GM19468 (cell line): Measurements from ENCODE around the gene VAPA.

ENCODE experiments used
- ATAC-seq: cut with Tn5 transposase; IDR thresholded peaks from one replicate; pipeline ENCODE4 v1.9.1; 2021; ENCODE audit warnings: mild to moderate bottlenecking, moderate library complexity, moderate number of reproducible peaks; ENCODE audit not compliant: unreplicated experiment; ENCODE audit errors: extremely low read depth

Gene VAPA

GRCh38 chr18:9913526-9914333, at the start of gene VAPA:
TSS of gene VAPA (plus strand) at chr18:9914016. CDS start at chr18:9914257, 241 bp downstream.
- peak; percentile 72 for ATAC-seq

- ATAC-seq: no peak
These were observed 47.9 kb upstream of the VAPA start for GRCh38 chr18:9865764-9866490.

- ATAC-seq: no peak
These were observed 47.2 kb upstream of the VAPA start for GRCh38 chr18:9866627-9867026.

- ATAC-seq: no peak
These were observed 46.7 kb upstream of the VAPA start for GRCh38 chr18:9867071-9867594.

- no peak for ATAC-seq
These were observed 44.7 kb upstream of the VAPA start for GRCh38 chr18:9868857-9869714.

- ATAC-seq: peak; percentile 71
These were observed 43.9 kb upstream of the VAPA start for GRCh38 chr18:9869715-9870430.

- no peak for ATAC-seq
These were observed 43.3 kb upstream of the VAPA start for GRCh38 chr18:9870431-9871008.

GRCh38 chr18:9871244-9871746, 42.5 kb upstream of the VAPA start:
- ATAC-seq: no peak

GRCh38 chr18:9872823-9873222, 41.0 kb upstream of the VAPA start:
- no peak for ATAC-seq

- ATAC-seq: no peak
These were observed 39.1 kb upstream of the VAPA start for GRCh38 chr18:9874728-9875127.

GRCh38 chr18:9876212-9876866, 37.5 kb upstream of the VAPA start:
- ATAC-seq: no peak

- no peak for ATAC-seq
These were observed 36.8 kb upstream of the VAPA start for GRCh38 chr18:9876867-9877654.

- no peak for ATAC-seq
These were observed 36.2 kb upstream of the VAPA start for GRCh38 chr18:9877655-9878014.

GRCh38 chr18:9878095-9878494, 35.7 kb upstream of the VAPA start:
- no peak for ATAC-seq

- ATAC-seq: no peak
These were observed 35.0 kb upstream of the VAPA start for GRCh38 chr18:9878783-9879242.

GRCh38 chr18:9884090-9884489, 29.7 kb upstream of the VAPA start:
- no peak for ATAC-seq

GRCh38 chr18:9884532-9885140, 29.2 kb upstream of the VAPA start:
- ATAC-seq: no peak
